HepG2 (cell line): Measurements from ENCODE around the gene PSMG3. TPM values are rescaled to one million over a fixed set of nuclear protein-coding genes. Genes with fewer than 3 reads are reported as not detected.

Source experiments
- CBX5 ChIP-seq: sonication (generic); formaldehyde crosslinking; IDR thresholded peaks from 2 replicates; pipeline ENCODE4 v1.4.0; 2020; ENCODE audit warnings: missing genetic modification reagents, borderline replicate concordance
- CREM ChIP-seq, 2 experiments: sonication (generic) in 1 of 2; formaldehyde crosslinking in 1 of 2; IDR thresholded peaks; 2 replicates each; pipeline versions ENCODE4 v1.4.0 to v1.6.1; 2016 to 2020; ENCODE audit warnings: antibody characterized with exemption in 1 of 2, mild to moderate bottlenecking in 1 of 2, missing genetic modification reagents in 1 of 2
- FOXA1 ChIP-seq, 2 experiments: fragments of 450-650 bp in 1 of 2; sonication (generic) in 1 of 2; formaldehyde crosslinking in 1 of 2; IDR thresholded peaks; 2 replicates each; pipeline versions ENCODE4 v1.4.0 to v1.6.1; 2016 to 2020; ENCODE audit warnings: missing genetic modification reagents in 1 of 2
- FOXA3 ChIP-seq: IDR thresholded peaks from 2 replicates; pipeline ENCODE4 v1.6.1; 2016; ENCODE audit warnings: missing genetic modification reagents, missing compliant biosample characterization
- IRF1 ChIP-seq: sonication (generic); formaldehyde crosslinking; IDR thresholded peaks from 2 replicates; pipeline ENCODE4 v1.4.0; 2020; ENCODE audit warnings: low read depth, mild to moderate bottlenecking, missing genetic modification reagents
- LBX2 ChIP-seq: sonication (generic); formaldehyde crosslinking; IDR thresholded peaks from 2 replicates; pipeline ENCODE4 v1.5.0; 2020; ENCODE audit warnings: missing genetic modification reagents, mild to moderate bottlenecking, borderline replicate concordance
- PHF21A ChIP-seq: sonication (generic); formaldehyde crosslinking; IDR thresholded peaks from 2 replicates; pipeline ENCODE4 v1.5.0; 2020; ENCODE audit warnings: mild to moderate bottlenecking, missing genetic modification reagents
- RAD21 ChIP-seq: fragments of 450-650 bp; formaldehyde crosslinking; IDR thresholded peaks from 2 replicates; pipeline ENCODE4 v1.5.0; 2020; ENCODE audit warnings: mild to moderate bottlenecking
- RFX3 ChIP-seq: IDR thresholded peaks from 2 replicates; pipeline ENCODE4 v1.6.1; 2016; ENCODE audit warnings: missing biosample characterization, missing genetic modification reagents
- RNF219 ChIP-seq: sonication (generic); formaldehyde crosslinking; IDR thresholded peaks from 2 replicates; pipeline ENCODE4 v1.5.0; 2020; ENCODE audit warnings: mild to moderate bottlenecking, missing genetic modification reagents
- ZNF34 ChIP-seq: sonication (generic); formaldehyde crosslinking; IDR thresholded peaks from 2 replicates; pipeline ENCODE4 v1.4.0; 2020; ENCODE audit warnings: mild to moderate bottlenecking, missing genetic modification reagents, borderline replicate concordance
- ZNF460 ChIP-seq: sonication (generic); formaldehyde crosslinking; IDR thresholded peaks from 2 replicates; pipeline ENCODE4 v1.5.1; 2020; ENCODE audit warnings: missing genetic modification reagents, mild to moderate bottlenecking, borderline replicate concordance
- ZNF552 ChIP-seq: sonication (generic); formaldehyde crosslinking; IDR thresholded peaks from 2 replicates; pipeline ENCODE4 v1.9.0; 2022; ENCODE audit warnings: missing genetic modification reagents, mild to moderate bottlenecking, borderline replicate concordance
- ZNF746 ChIP-seq: sonication (generic); formaldehyde crosslinking; IDR thresholded peaks from 2 replicates; pipeline ENCODE4 v1.8.0; 2022; ENCODE audit warnings: mild to moderate bottlenecking, missing genetic modification reagents
- ZSCAN12 ChIP-seq: sonication (generic); formaldehyde crosslinking; IDR thresholded peaks from 2 replicates; pipeline ENCODE4 v1.9.0; 2021; ENCODE audit warnings: mild to moderate bottlenecking, missing genetic modification reagents
- polyA plus RNA-seq, 8 experiments: library from polyadenylated mRNA; depleted of rRNA in 3 of 8; stranded (reverse) in 7 of 8; unstranded in 1 of 8; fragments of >200 nt; fragmentation: Illumina TruSeq in 4 of 8; extraction: Trizol in 4 of 8; gene quantifications; 2 replicates each; pipeline versions ENCODE4 v1.2.1 to v1.2.3, GENCODE V29; 2011 to 2016; ENCODE audit warnings: low read depth in 4 of 8, missing spikeins in 1 of 8, mixed read lengths in 1 of 8; ENCODE audit not compliant: insufficient read depth in 1 of 8
- total RNA-seq, 5 experiments: library from RNA; depleted of rRNA; stranded (reverse); fragments of >200 nt; fragmentation: Illumina TruSeq; extraction: Trizol; gene quantifications; 2 replicates each; pipeline ENCODE4 v1.2.3, GENCODE V29; 2016; ENCODE audit warnings: low read depth in 1 of 5
- TF ChIP-seq, protein P1 (sequence below): sonication (generic); formaldehyde crosslinking; IDR thresholded peaks from 2 replicates; pipeline ENCODE4 v1.4.0; 2020; ENCODE audit warnings: missing genetic modification reagents, borderline replicate concordance
- TF ChIP-seq, protein P2 (sequence below): sonication (generic); formaldehyde crosslinking; IDR thresholded peaks from 2 replicates; pipeline ENCODE4 v1.8.0; 2022; ENCODE audit warnings: missing genetic modification reagents, mild to moderate bottlenecking, inconsistent platforms, borderline replicate concordance

The PSMG3 gene
- total and polyA plus RNA-seq, 2 of the 13 experiments (the other 11 are each of a cell fraction or from before 2014, with no cell fraction given): 29.6 to 48.4 TPM

GRCh38 chr7:1532456-1533254 is 37.2 kb downstream of the PSMG3 start (continued):
- TF ChIP-seq IRF1 (CRISPR knock-in tag) (no peak), ZNF34 (CRISPR knock-in tag) (no peak), RFX3 (no peak), LBX2 (no peak), CBX5 (CRISPR knock-in tag) (no peak), ZNF552 (CRISPR knock-in tag) (no peak), ZSCAN12 (CRISPR knock-in tag) (0 out of 2 replicates have a peak, but pooled peaks have one; percentile 24), ZNF746 (CRISPR knock-in tag) (peak; percentile 82), PHF21A (CRISPR knock-in tag) (peak; percentile 84), ZNF460 (CRISPR knock-in tag) (no peak), CREM (IDR thresholded peaks at IDR 0.05) (peak; percentile 57; the same call in 1 of the 2 replicates), CREM (CRISPR knock-in tag; IDR thresholded peaks at IDR 0.05) (no peak), RAD21 (no peak), FOXA3 (peak; percentile 77), FOXA1 (IDR thresholded peaks at IDR 0.05) (no peak), FOXA1 (CRISPR knock-in tag; IDR thresholded peaks at IDR 0.05) (peak; percentile 81), RNF219 (CRISPR knock-in tag) (no peak)
- TF ChIP-seq, protein P1, sequence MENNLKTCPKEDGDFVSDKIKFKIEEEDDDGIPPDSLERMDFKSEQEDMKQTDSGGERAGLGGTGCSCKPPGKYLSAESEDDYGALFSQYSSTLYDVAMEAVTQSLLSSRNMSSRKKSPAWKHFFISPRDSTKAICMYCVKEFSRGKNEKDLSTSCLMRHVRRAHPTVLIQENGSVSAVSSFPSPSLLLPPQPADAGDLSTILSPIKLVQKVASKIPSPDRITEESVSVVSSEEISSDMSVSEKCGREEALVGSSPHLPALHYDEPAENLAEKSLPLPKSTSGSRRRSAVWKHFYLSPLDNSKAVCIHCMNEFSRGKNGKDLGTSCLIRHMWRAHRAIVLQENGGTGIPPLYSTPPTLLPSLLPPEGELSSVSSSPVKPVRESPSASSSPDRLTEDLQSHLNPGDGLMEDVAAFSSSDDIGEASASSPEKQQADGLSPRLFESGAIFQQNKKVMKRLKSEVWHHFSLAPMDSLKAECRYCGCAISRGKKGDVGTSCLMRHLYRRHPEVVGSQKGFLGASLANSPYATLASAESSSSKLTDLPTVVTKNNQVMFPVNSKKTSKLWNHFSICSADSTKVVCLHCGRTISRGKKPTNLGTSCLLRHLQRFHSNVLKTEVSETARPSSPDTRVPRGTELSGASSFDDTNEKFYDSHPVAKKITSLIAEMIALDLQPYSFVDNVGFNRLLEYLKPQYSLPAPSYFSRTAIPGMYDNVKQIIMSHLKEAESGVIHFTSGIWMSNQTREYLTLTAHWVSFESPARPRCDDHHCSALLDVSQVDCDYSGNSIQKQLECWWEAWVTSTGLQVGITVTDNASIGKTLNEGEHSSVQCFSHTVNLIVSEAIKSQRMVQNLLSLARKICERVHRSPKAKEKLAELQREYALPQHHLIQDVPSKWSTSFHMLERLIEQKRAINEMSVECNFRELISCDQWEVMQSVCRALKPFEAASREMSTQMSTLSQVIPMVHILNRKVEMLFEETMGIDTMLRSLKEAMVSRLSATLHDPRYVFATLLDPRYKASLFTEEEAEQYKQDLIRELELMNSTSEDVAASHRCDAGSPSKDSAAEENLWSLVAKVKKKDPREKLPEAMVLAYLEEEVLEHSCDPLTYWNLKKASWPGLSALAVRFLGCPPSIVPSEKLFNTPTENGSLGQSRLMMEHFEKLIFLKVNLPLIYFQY: peak; percentile 96
- TF ChIP-seq, protein P2, sequence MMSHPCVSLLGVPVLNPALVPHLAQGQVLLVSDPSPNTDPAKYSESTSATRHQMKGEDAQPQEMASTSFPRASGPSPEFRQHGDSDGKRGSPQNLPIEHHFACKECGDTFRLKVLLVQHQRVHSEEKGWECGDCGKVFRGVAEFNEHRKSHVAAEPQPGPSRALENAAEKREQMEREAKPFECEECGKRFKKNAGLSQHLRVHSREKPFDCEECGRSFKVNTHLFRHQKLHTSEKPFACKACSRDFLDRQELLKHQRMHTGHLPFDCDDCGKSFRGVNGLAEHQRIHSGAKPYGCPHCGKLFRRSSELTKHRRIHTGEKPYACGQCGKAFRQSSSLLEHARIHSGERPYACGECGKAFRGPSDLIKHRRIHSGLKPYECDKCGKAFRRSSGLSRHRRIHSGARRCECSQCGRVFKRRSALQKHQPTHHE (CRISPR knock-in tag): no peak
